CD4-positive, alpha-beta memory T cell (primary cell): ENCODE results near the gene MYLK. TPM values are rescaled to one million over a fixed set of nuclear protein-coding genes. Genes with fewer than 3 reads are reported as not detected.

ENCODE experiments used
- CTCF ChIA-PET: fragments of 350-600 bp; sonication (Branson Sonifier 250); formaldehyde crosslinking; loops from one replicate; lab custom pipeline; 2021; ENCODE audit warnings: inconsistent platforms; ENCODE audit not compliant: partially characterized antibody; lab: Charles Lee
- POLR2A ChIA-PET: fragments of 350-600 bp; sonication (Branson Sonifier 250); formaldehyde crosslinking; loops from one replicate; lab custom pipeline; 2021; ENCODE audit not compliant: partially characterized antibody; lab: Charles Lee
- DNase-seq, 5 donors: peaks; one replicate each; pipeline versions ENCODE4 v3.0.0 to v3.0.0-alpha.2; 2020 to 2022; ENCODE audit warnings: mixed read lengths in 1 of 5
- H3K27ac ChIP-seq: one replicate; pipeline ENCODE4 v1.7.0; 2013; ENCODE audit warnings: low read depth, low read length
- H3K27me3 ChIP-seq: 2 replicates; pipeline ENCODE4 v1.7.0; 2013; ENCODE audit warnings: mild to moderate bottlenecking, low read length, moderate library complexity; ENCODE audit not compliant: insufficient read depth
- H3K36me3 ChIP-seq: 2 replicates; pipeline ENCODE4 v1.7.0; 2013; ENCODE audit warnings: mild to moderate bottlenecking, low read length, moderate library complexity; ENCODE audit not compliant: insufficient read depth
- H3K4me1 ChIP-seq: 2 replicates; pipeline ENCODE4 v1.7.0; 2013; ENCODE audit warnings: mild to moderate bottlenecking, low read length, moderate library complexity; ENCODE audit not compliant: insufficient read depth
- H3K4me3 ChIP-seq, 2 donors: one replicate each; pipeline ENCODE4 v1.7.0; 2013; ENCODE audit warnings: low read length in 2 of 2, mild to moderate bottlenecking in 1 of 2
- H3K9me3 ChIP-seq, 2 donors: one replicate each; pipeline ENCODE4 v1.7.0; 2013; ENCODE audit warnings: low read length in 2 of 2, control low read depth in 1 of 2; ENCODE audit not compliant: control insufficient read depth in 1 of 2
- H3K27ac Mint-ChIP-seq, 7 donors: one replicate each; pipeline ENCODE4 v1.8.0; 2020 to 2021; ENCODE audit warnings: mixed read lengths in 7 of 7, mild to moderate bottlenecking in 6 of 7, inconsistent platforms in 3 of 7, moderate library complexity in 3 of 7
- H3K27me3 Mint-ChIP-seq, 2 donors: one replicate each; pipeline ENCODE4 v1.8.0; 2020 to 2021; ENCODE audit warnings: mixed read lengths in 2 of 2
- H3K36me3 Mint-ChIP-seq, 2 donors: one replicate each; pipeline ENCODE4 v1.8.0; 2020 to 2021; ENCODE audit warnings: mixed read lengths in 2 of 2, inconsistent platforms in 1 of 2, mild to moderate bottlenecking in 1 of 2
- H3K4me1 Mint-ChIP-seq, 4 donors: one replicate each; pipeline ENCODE4 v1.8.0; 2020 to 2021; ENCODE audit warnings: mixed read lengths in 4 of 4, mild to moderate bottlenecking in 1 of 4
- H3K4me3 Mint-ChIP-seq, 8 donors: one replicate each; pipeline ENCODE4 v1.8.0; 2020 to 2021; ENCODE audit warnings: mixed read lengths in 8 of 8, mild to moderate bottlenecking in 7 of 8, moderate library complexity in 6 of 8, inconsistent platforms in 3 of 8
- H3K9me3 Mint-ChIP-seq, 8 donors: one replicate each; pipeline ENCODE4 v1.8.0; 2020 to 2021; ENCODE audit warnings: mixed read lengths in 8 of 8, mild to moderate bottlenecking in 5 of 8, inconsistent platforms in 3 of 8, moderate library complexity in 1 of 8
- intact Hi-C: fragments of 100-400 bp; cut with micrococcal nuclease; formaldehyde crosslinking; loops from one replicate; pipeline ENCODE4 v1.15.1; 2023
- polyA plus RNA-seq, 2 donors: library from polyadenylated mRNA; unstranded; fragments of 300-500 nt; fragmentation: Illumina TruSeq; gene quantifications; one replicate each; pipeline ENCODE4 v1.2.3, GENCODE V29; 2021
- total RNA-seq, 2 experiments: library from RNA; stranded (reverse); gene quantifications; one replicate each; pipeline ENCODE4 v1.2.3, GENCODE V29; 2021

Gene MYLK
- total and polyA plus RNA-seq, 4 experiments from 2014 or later: 0.18 TPM; not detected in 3

DNA sequence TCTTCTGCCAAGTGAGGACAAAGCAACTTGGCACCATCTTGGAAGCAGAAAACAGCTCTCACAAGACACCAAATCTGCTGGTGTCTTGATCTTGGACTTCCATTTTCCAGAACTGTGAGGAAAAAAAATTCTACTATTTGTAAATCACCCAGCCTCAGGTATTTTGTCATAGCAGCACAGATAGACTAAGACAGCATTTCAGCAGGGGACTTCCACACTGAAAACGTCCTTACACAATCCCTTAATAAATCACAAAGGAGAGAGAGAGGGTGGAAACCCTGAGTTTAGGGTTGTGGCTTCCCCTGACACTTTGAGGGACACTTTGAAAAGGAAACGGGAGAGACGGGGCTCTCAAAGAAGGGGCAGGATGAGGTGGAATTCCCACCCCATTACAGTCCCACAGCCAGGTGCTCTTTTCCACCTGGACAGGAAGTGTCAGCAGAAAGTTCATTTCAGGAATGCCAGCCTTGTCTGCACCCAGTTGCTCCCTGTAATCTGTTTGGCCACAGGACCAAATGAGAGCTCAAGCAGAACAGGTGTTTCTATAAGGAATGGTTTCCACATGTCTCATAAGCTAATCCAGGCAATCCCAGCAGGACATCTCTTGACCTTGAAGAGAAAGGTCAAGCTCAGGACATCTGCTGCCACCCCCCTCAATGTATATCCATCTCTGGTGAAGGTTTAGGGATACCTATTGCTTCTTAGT, 51.3 kb downstream of the MYLK start:
- no peaks in the 10 kb centered on the region for H3K27me3 ChIP-seq
- no peaks in the 10 kb centered on the region for H3K4me1 Mint-ChIP-seq
- no peak overlapping the region for H3K4me3 Mint-ChIP-seq
- no peaks in the 10 kb centered on the region for H3K36me3 ChIP-seq
- POLR2A ChIA-PET: no interaction called here
- peaks cover 2 to 17% (median 11%) of the 10 kb centered on the region in 8 donors for H3K9me3 Mint-ChIP-seq
- intact Hi-C loops: no loop called here
- CTCF ChIA-PET: no interaction called here
- no peak for DNase-seq
- H3K9me3 ChIP-seq: no peaks in the 10 kb centered on the region
- no peaks in the 10 kb centered on the region for H3K4me1 ChIP-seq
- peaks cover 5 to 8% of the 10 kb centered on the region in 2 donors for H3K27me3 Mint-ChIP-seq
- no peak overlapping the region for H3K4me3 ChIP-seq
- no peak overlapping the region for H3K27ac ChIP-seq
- no peak overlapping the region for H3K27ac Mint-ChIP-seq
- no peaks in the 10 kb centered on the region for H3K36me3 Mint-ChIP-seq

DNA sequence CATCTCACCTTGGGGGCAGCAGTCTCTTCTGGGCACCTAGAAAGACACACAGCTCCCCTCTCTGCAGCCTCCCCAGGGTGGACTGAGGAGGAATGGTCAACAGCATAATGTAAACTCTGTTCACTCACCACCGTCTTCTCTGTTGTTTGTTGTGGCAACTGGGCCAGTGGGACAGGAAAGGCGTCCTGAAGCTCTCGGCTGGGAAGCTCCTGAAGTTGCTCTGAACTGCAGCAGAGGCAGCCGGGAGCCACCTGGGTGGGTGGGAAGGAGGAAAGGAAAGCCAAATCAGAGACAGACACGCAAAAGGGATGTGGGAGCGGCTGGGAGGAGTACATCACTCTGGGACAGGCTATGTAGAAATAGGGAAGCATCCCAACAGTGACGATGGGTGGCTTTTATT, 52.7 kb downstream of the MYLK start:
- H3K27me3 Mint-ChIP-seq: peaks cover 4 to 8% of the 10 kb centered on the region in 2 donors
- H3K27ac Mint-ChIP-seq: no peak overlapping the region
- CTCF ChIA-PET: no interaction called here
- no peak overlapping the region for H3K27ac ChIP-seq
- POLR2A ChIA-PET: no interaction called here
- H3K4me3 Mint-ChIP-seq: no peak overlapping the region
- peaks cover 0 to 30% (median 21%) of the 10 kb centered on the region in 8 donors for H3K9me3 Mint-ChIP-seq
- no peaks in the 10 kb centered on the region for H3K36me3 Mint-ChIP-seq
- H3K4me1 ChIP-seq: no peaks in the 10 kb centered on the region
- no peaks in the 10 kb centered on the region for H3K36me3 ChIP-seq
- DNase-seq: no peak
- intact Hi-C loops: no loop called here
- no peak overlapping the region for H3K4me3 ChIP-seq
- no peaks in the 10 kb centered on the region for H3K4me1 Mint-ChIP-seq
- no peaks in the 10 kb centered on the region for H3K27me3 ChIP-seq
- peaks cover 0 to 5% of the 10 kb centered on the region in 2 donors for H3K9me3 ChIP-seq

DNA sequence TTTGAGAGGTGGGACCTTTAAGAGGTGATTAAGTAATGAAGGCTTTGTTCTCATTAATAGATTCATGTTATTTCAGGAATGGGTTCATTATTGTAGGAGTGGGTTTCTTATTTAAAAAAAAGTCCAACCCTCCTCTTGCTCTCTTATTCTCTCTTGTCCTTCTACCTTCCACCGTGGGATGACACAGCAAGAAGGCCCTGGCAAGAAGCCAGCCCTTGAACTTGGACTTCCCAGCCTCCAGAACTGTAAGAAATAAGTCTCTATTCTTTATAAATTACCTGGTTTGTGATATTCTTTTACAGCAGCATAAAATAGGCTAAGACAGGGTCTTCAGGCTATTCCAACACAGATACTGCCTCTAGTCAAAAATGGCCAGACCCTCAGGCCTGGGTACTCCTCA, 62.2 kb downstream of the MYLK start:
- peaks cover 8 to 12% of the 10 kb centered on the region in 2 donors for H3K27me3 Mint-ChIP-seq
- Histone ChIP-seq H3K4me3 (no peak overlapping the region), H3K36me3 (no peaks in the 10 kb centered on the region), H3K27ac (no peak overlapping the region), H3K9me3 (peaks cover 0 to 9% of the 10 kb centered on the region in 2 donors), H3K27me3 (no peaks in the 10 kb centered on the region), H3K4me1 (no peaks in the 10 kb centered on the region)
- ChIA-PET POLR2A (no interaction called here), CTCF (no interaction called here)
- no peak overlapping the region for H3K27ac Mint-ChIP-seq
- no peak for DNase-seq
- no peaks in the 10 kb centered on the region for H3K36me3 Mint-ChIP-seq
- intact Hi-C loops: no loop called here
- no peaks in the 10 kb centered on the region for H3K4me1 Mint-ChIP-seq
- H3K4me3 Mint-ChIP-seq: no peak overlapping the region
- peaks cover 0 to 27% (median 8%) of the 10 kb centered on the region in 8 donors for H3K9me3 Mint-ChIP-seq

DNA sequence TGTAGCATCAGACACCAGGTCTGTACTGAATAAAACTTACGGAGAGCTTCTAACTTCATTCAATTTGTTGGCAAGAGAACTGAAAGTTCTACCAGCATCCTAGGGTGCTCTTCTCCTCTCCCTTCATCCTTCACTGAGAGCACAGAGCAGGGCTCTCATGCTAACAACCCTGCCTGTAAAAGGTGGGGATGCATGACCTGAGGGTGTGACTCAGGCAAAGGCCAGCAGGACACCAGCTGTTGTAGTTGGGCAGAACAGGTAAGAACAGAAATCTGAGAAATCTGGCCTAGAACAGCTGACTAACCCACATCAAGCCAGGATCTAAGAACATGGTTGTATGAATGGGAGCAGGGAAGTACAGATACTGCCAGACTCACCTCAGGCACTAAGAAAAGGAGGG, 64.2 kb downstream of the MYLK start:
- no peak overlapping the region for H3K4me3 ChIP-seq
- ChIA-PET POLR2A (no interaction called here), CTCF (no interaction called here)
- no peaks in the 10 kb centered on the region for H3K4me1 ChIP-seq
- intact Hi-C loops: no loop called here
- peaks cover 8 to 20% of the 10 kb centered on the region in 2 donors for H3K27me3 Mint-ChIP-seq
- H3K9me3 Mint-ChIP-seq: peaks cover 0 to 8% (median 0%) of the 10 kb centered on the region in 8 donors
- no peaks in the 10 kb centered on the region for H3K36me3 ChIP-seq
- H3K36me3 Mint-ChIP-seq: no peaks in the 10 kb centered on the region
- peak overlapping the region in 1 of 8 donors; percentile 26 for H3K4me3 Mint-ChIP-seq
- no peak overlapping the region for H3K27ac ChIP-seq
- no peak for DNase-seq
- H3K9me3 ChIP-seq: no peaks in the 10 kb centered on the region
- H3K27me3 ChIP-seq: no peaks in the 10 kb centered on the region
- no peaks in the 10 kb centered on the region for H3K4me1 Mint-ChIP-seq
- H3K27ac Mint-ChIP-seq: no peak overlapping the region

DNA sequence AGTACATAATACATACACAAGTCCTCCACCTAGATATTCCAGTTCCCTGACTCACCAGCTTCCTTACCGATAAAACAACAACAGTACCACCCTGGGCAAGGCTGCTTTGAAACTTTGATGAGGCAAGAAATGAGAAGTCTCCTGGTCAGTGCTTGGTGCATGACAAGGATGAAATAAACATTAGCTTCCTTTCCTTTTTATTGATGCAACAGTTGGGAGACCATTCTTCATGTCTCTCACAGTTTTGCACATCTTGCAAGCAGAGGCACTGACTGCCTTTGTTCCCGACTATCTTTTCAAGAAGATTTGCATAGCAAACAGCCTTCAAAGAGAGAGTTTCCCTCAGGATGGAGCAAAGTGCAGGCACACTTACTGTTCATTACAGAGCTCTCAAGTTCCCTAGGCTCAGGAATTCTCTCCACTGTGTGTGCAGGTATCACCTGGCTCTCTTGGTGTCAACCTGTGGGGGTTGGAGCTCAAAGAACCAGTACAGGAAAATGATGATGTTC, 65.2 kb downstream of the MYLK start:
- ChIA-PET CTCF (no interaction called here), POLR2A (no interaction called here)
- Mint-ChIP-seq H3K36me3 (no peaks in the 10 kb centered on the region), H3K27me3 (peaks cover 8 to 17% of the 10 kb centered on the region in 2 donors), H3K9me3 (peaks cover 0 to 8% (median 0%) of the 10 kb centered on the region in 8 donors), H3K4me3 (no peak overlapping the region), H3K4me1 (no peaks in the 10 kb centered on the region), H3K27ac (peak overlapping the region in 1 of 7 donors; percentile 2)
- no peaks in the 10 kb centered on the region for H3K9me3 ChIP-seq
- H3K27me3 ChIP-seq: no peaks in the 10 kb centered on the region
- no peak overlapping the region for H3K27ac ChIP-seq
- intact Hi-C loops: no loop called here
- no peak overlapping the region for H3K4me3 ChIP-seq
- H3K4me1 ChIP-seq: no peaks in the 10 kb centered on the region
- H3K36me3 ChIP-seq: no peaks in the 10 kb centered on the region
- no peak for DNase-seq

DNA sequence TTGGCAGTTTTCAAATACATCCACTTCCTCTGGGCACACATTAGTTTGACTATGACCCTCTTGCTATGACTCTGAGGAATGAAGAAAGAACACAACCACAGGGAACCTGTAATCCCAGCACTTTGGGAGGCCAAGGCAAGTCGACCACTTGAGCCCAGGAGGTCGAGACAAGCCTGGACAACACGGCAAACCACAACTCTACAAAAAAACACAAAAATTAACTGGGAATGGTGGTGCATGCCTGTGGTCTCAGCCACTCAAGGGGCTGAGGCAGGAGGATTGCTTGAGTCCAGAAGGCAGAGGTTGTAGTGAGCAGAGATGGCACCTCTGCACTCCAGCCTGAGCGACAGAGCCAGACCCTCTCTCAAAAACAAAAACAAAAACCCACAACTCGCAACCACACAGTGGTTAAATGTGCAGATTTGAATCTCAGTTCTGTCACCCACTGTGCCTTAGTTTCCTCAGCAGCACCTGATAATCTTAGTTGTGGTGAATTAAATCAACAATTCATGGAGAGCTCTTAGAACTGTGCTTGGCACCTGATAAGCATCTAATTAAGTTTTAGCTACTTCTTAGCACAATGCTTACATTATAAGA, 65.7 kb downstream of the MYLK start:
- CTCF ChIA-PET: no interaction called here
- POLR2A ChIA-PET: no interaction called here
- Mint-ChIP-seq H3K36me3 (no peaks in the 10 kb centered on the region), H3K27me3 (peaks cover 4 to 13% of the 10 kb centered on the region in 2 donors), H3K9me3 (peaks cover 0 to 4% (median 0%) of the 10 kb centered on the region in 8 donors), H3K27ac (no peak overlapping the region), H3K4me3 (no peak overlapping the region), H3K4me1 (no peaks in the 10 kb centered on the region)
- H3K27ac ChIP-seq: no peak overlapping the region
- no peaks in the 10 kb centered on the region for H3K9me3 ChIP-seq
- no peak overlapping the region for H3K4me3 ChIP-seq
- intact Hi-C loops: no loop called here
- no peak for DNase-seq
- no peaks in the 10 kb centered on the region for H3K27me3 ChIP-seq
- no peaks in the 10 kb centered on the region for H3K36me3 ChIP-seq
- H3K4me1 ChIP-seq: no peaks in the 10 kb centered on the region

DNA sequence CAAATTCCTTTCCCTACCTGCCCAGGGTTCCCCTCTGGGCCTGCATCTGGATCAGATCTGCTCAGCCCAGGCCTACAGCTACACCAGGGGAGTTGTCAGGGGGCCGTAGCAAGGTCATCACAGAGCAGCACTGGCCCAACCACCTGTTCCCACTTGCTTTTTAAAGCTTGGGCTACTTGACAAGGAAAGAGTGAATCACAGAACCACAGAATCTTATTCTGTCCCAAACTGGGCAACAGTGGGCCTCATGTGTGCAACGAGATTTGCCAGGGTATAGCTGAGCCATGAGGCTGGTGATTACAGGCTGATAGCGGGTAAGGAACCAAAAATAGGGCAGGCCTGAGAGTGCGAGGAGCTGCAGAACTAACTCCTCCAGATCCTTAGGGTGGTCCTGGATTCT, 66.7 kb downstream of the MYLK start:
- Histone ChIP-seq H3K36me3 (no peaks in the 10 kb centered on the region), H3K9me3 (no peaks in the 10 kb centered on the region), H3K4me3 (no peak overlapping the region), H3K27me3 (no peaks in the 10 kb centered on the region), H3K4me1 (no peaks in the 10 kb centered on the region), H3K27ac (no peak overlapping the region)
- H3K27ac Mint-ChIP-seq: no peak overlapping the region
- no peak overlapping the region for H3K4me3 Mint-ChIP-seq
- no peaks in the 10 kb centered on the region for H3K4me1 Mint-ChIP-seq
- intact Hi-C loops: no loop called here
- POLR2A ChIA-PET: no interaction called here
- no peaks in the 10 kb centered on the region for H3K36me3 Mint-ChIP-seq
- H3K9me3 Mint-ChIP-seq: no peaks in the 10 kb centered on the region
- H3K27me3 Mint-ChIP-seq: peaks cover 1 to 8% of the 10 kb centered on the region in 2 donors
- CTCF ChIA-PET: no interaction called here
- DNase-seq: no peak
